ENCODE data around the gene CYS1. TPM values are rescaled to one million over a fixed set of nuclear protein-coding genes. Genes with fewer than 3 reads are reported as not detected.

Gene CYS1
- polyA plus RNA-seq, 2 donors, result 0.29 to 0.94 TPM

GRCh38 chr2:10007435-10007834 is 72.8 kb downstream of the CYS1 start:
- Histone ChIP-seq H3K36me3 (ENCODE audit: control insufficient read depth in 2 of 2, insufficient read depth in 2 of 2, low read length in 1 of 2) (peaks cover 5 to 11% of the 10 kb centered on the region in 2 donors), H3K4me1 (ENCODE audit: control insufficient read depth in 2 of 2, insufficient read depth in 2 of 2, low read length in 1 of 2) (peaks cover 6 to 16% of the 10 kb centered on the region in 2 donors), H3K9me3 (ENCODE audit: control insufficient read depth in 2 of 2, insufficient read depth in 1 of 2, low read depth in 1 of 2, low read length in 1 of 2) (peaks cover 0 to 8% of the 10 kb centered on the region in 2 donors), H3K27me3 (ENCODE audit: control insufficient read depth in 1 of 2, insufficient read depth in 2 of 2, low read length in 2 of 2) (no peaks in the 10 kb centered on the region), H3K27ac (ENCODE audit: low read depth in 2 of 2, low read length in 1 of 2) (no peak overlapping the region), H3K4me3 (ENCODE audit: low read depth in 1 of 2, low read length in 2 of 2) (no peak overlapping the region)
- WGBS, 2 donors, result 53 to 72% methylated on average over 9 of the region's 9 CpGs

Other genes starting within 250 kb of the CYS1 start
- 1 to 10 TPM; 5.7 to 7.9 TPM for gene TAF1B, start 236.9 kb downstream of the CYS1 start, polyA plus RNA-seq
- gene GRHL1, start 128.7 kb downstream of the CYS1 start, polyA plus RNA-seq, result 10 to 100 TPM; 61.8 to 94.7 TPM
- gene KLF11, start 36.9 kb downstream of the CYS1 start, polyA plus RNA-seq, result 1 to 10 TPM; 1.7 to 4.3 TPM
- gene RRM2, start 42.3 kb upstream of the CYS1 start, polyA plus RNA-seq, result 10 to 100 TPM; 14.8 to 43.2 TPM
- gene HPCAL1, start 222.5 kb upstream of the CYS1 start, polyA plus RNA-seq, result 10 to 100 TPM in 1 of 2 donors, 1 to 10 TPM in 1; 6.2 to 13.2 TPM

Data from esophagus (tissue), 2 donors.